GM23248 (cell line): ENCODE measurements around the gene LRP4. TPM values are rescaled to one million over a fixed set of nuclear protein-coding genes. Genes with fewer than 3 reads are reported as not detected.
"Not testable (repeated sequence)": the region's sequence is repeated elsewhere in the genome, so short reads cannot be mapped to it uniquely, and the experiment has no call there.

ENCODE experiments used
- DNase-seq: peaks from one replicate; pipeline ENCODE4 v3.0.0-alpha.2; 2015
- H2AFZ ChIP-seq: fragments of 200-600 bp; sonication (generic); 2 replicates; pipeline ENCODE4 v1.6.1; 2016; ENCODE audit warnings: antibody characterized with exemption
- H3F3A ChIP-seq: fragments of 200-600 bp; sonication (generic); 2 replicates; pipeline ENCODE4 v1.6.1; 2016; ENCODE audit warnings: mild to moderate bottlenecking, antibody characterized with exemption, mixed run types; ENCODE audit not compliant: insufficient read depth
- H3K27ac ChIP-seq: fragments of 200-600 bp; sonication (generic); 2 replicates; pipeline ENCODE4 v1.5.1; 2016; ENCODE audit warnings: mild to moderate bottlenecking
- H3K27me3 ChIP-seq: fragments of 200-600 bp; sonication (generic); replicated peaks from 2 replicates; pipeline ENCODE4 v1.6.1; 2016; ENCODE audit warnings: mild to moderate bottlenecking; ENCODE audit not compliant: insufficient read depth
- H3K36me3 ChIP-seq: fragments of 200-600 bp; sonication (generic); 2 replicates; pipeline ENCODE4 v1.6.1; 2016; ENCODE audit warnings: low read depth, mild to moderate bottlenecking
- H3K4me1 ChIP-seq: fragments of 200-600 bp; sonication (generic); 2 replicates; pipeline ENCODE4 v1.6.1; 2016; ENCODE audit warnings: mild to moderate bottlenecking; ENCODE audit not compliant: insufficient read depth
- H3K4me2 ChIP-seq: fragments of 200-600 bp; sonication (generic); one replicate; pipeline ENCODE4 v1.6.1; 2016; ENCODE audit warnings: mild to moderate bottlenecking; ENCODE audit not compliant: unreplicated experiment
- H3K4me3 ChIP-seq: fragments of 200-600 bp; sonication (generic); 2 replicates; pipeline ENCODE4 v1.5.1; 2016; ENCODE audit warnings: mild to moderate bottlenecking
- H3K79me2 ChIP-seq: fragments of 200-600 bp; sonication (generic); 2 replicates; pipeline ENCODE4 v1.6.1; 2016; ENCODE audit warnings: mild to moderate bottlenecking; ENCODE audit not compliant: insufficient read depth
- H3K9ac ChIP-seq: fragments of 200-600 bp; sonication (generic); 2 replicates; pipeline ENCODE4 v1.6.1; 2016; ENCODE audit warnings: mild to moderate bottlenecking
- H3K9me2 ChIP-seq: fragments of 200-600 bp; sonication (generic); 2 replicates; pipeline ENCODE4 v1.6.1; 2016; ENCODE audit warnings: mixed run types, mild to moderate bottlenecking, moderate library complexity; ENCODE audit not compliant: insufficient read depth
- H3K9me3 ChIP-seq: fragments of 200-600 bp; sonication (generic); one replicate; pipeline ENCODE4 v1.6.1; 2017; ENCODE audit warnings: low read depth
- H4K20me1 ChIP-seq: fragments of 200-600 bp; sonication (generic); 2 replicates; pipeline ENCODE4 v1.6.0; 2016; ENCODE audit not compliant: insufficient read depth
- EZH2 ChIP-seq: fragments of 200-600 bp; sonication (generic); IDR thresholded peaks from 2 replicates; pipeline ENCODE4 v1.6.1; 2018; ENCODE audit warnings: antibody characterized with exemption, mild to moderate bottlenecking; ENCODE audit not compliant: insufficient read depth, poor library complexity, severe bottlenecking
- EZH2phosphoT487 ChIP-seq: fragments of 200-600 bp; sonication (generic); IDR thresholded peaks from 2 replicates; pipeline ENCODE4 v1.6.1; 2018; ENCODE audit warnings: antibody characterized with exemption, moderate library complexity, mild to moderate bottlenecking, low read depth; ENCODE audit not compliant: insufficient read depth
- whole genome bisulfite sequencing, 2 experiments: methylation state at CpG; one replicate each; pipeline ENCODE4 v1.1.6; 2015 to 2017; ENCODE audit warnings: low lambda C conversion rate in 2 of 2, low coverage in 1 of 2; ENCODE audit errors: missing lambda C conversion rate in 2 of 2; 5-methylcytosine and 5-hydroxymethylcytosine counted together
- in situ Hi-C: fragments of 300-500 bp; cut with MboI; formaldehyde crosslinking; loops from 2 replicates; pipeline ENCODE4 v1.15.0; 2020
- polyA plus RNA-seq: library from polyadenylated mRNA; unstranded; fragments of >200 nt; fragmentation: Nextera tagmentation; extraction: Ambion mirVana; gene quantifications from 2 replicates; pipeline ENCODE4 v1.2.1, GENCODE V29; 2016
- total RNA-seq: library from RNA; depleted of rRNA; stranded (reverse); fragments of >200 nt; shearing (Covaris generic); gene quantifications from 2 replicates; pipeline ENCODE4 v1.2.3, GENCODE V29; 2014

LRP4 gene
- total and polyA plus RNA-seq, 2 experiments from 2014 or later: 1.4 to 2.9 TPM

DNA sequence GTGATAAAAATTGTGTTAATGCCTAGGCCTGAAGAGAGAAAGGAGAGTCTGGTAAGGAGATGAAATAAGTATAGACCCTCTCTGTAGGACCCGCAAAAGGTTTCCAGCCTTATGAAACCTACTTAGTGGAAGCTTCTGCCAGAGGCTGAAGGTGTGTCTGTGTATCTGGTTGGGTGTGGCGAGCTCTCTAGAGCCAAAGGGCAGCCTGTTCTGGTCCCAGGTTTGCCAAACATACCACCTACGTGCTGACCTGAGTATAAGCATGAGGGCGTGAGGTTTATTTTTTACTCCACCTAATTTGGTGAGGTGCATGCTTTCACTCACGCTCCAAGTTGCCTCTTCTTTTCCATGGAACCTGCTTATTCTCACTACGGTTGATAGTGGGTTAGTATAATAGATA is 23.8 kb upstream of the LRP4 start:
- H3K4me2 ChIP-seq: no peak overlapping the region
- no peaks in the 10 kb centered on the region for H3K9me2 ChIP-seq
- no peaks in the 10 kb centered on the region for H3K27me3 ChIP-seq
- in situ Hi-C loops: no loop called here
- no peak overlapping the region for H2AFZ ChIP-seq
- no peaks in the 10 kb centered on the region for H3K36me3 ChIP-seq
- peaks cover 30% of the 10 kb centered on the region for H3K79me2 ChIP-seq
- no peaks in the 10 kb centered on the region for H4K20me1 ChIP-seq
- no peaks in the 10 kb centered on the region; the same call in 1 of the 2 replicates for H3K4me1 ChIP-seq
- H3K9me3 ChIP-seq: no peaks in the 10 kb centered on the region
- TF ChIP-seq EZH2phosphoT487 (no peak), EZH2 (no peak)
- H3F3A ChIP-seq: peaks cover 6% of the 10 kb centered on the region; the same call in 1 of the 2 replicates
- DNase-seq: no peak
- WGBS, 2 experiments: 89 to 92% methylated on average over 6 of the region's 6 CpGs
- H3K27ac ChIP-seq: no peak overlapping the region
- H3K4me3 ChIP-seq: no peak overlapping the region
- H3K9ac ChIP-seq: no peak overlapping the region

DNA sequence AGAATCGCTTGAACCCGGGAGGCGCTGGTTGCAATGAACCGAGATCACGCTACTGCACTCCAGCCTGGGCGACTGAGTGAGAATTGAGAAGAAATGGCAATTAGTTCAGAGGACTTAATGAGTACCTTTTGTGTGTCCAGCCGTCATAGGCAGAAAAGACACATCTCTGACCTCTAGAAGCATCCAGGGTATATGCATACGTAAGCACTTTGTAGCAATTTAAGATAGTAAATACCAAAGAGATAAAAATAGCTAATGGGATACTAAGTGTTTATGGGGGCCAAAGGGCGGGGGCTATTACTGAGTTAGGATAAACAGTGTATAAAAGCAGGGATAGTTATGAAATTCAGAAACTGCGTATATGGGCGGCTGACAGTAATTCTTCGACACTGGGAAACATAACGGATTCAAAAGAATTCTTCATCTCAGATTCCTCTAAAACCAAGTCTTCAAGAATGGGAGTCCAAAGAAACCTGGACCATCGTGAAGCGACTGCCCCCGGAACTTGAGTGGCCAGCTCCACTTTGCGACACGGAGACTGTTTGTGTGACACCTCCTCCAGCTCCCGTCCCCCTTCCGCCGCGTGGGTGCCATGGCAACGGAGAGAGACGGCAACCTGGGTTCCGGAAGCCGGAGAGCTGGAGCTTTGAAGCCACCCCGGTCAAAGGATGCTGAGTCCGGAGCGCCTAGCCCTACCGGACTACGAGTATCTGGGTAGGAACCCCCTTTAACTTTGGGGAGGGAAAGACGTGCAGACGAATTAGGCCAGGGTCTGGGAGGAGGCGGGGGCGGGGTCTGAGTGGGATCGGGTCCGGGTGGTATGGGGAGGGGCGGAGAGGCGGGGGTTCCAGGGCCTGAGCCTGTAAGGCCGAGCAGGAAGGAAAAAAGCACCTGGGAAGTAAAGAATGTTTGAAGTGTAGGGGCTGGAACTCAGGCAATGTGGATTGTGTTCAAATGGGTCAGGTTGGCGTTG is 18.1 kb upstream of the LRP4 start, which contains the start of gene CSTPP1:
Gene CSTPP1 (plus strand): TSS at position 624 of the 973 bp plus-strand sequence. CDS start 45 bp downstream, at position 669.
- Histone ChIP-seq H3K4me3 (peak within 1 kb of the TSS; percentile 81), H3K4me1 (peaks cover 4% of the 10 kb centered on the region), H3K36me3 (no peaks in the 10 kb centered on the region), H3K27ac (peak within 1 kb of the TSS; percentile 37), H3K9ac (peak within 1 kb of the TSS; percentile 83), H3F3A (no peaks in the 10 kb centered on the region), H3K79me2 (peaks cover 21% of the 10 kb centered on the region), H3K9me3 (no peaks in the 10 kb centered on the region), H3K4me2 (peak within 1 kb of the TSS; percentile 75), H3K27me3 (no peaks in the 10 kb centered on the region), H3K9me2 (no peaks in the 10 kb centered on the region), H4K20me1 (no peaks in the 10 kb centered on the region), H2AFZ (peak within 1 kb of the TSS; percentile 99)
- WGBS, 2 experiments: 23 to 24% methylated on average over 39 to 41 of the region's 41 CpGs
- in situ Hi-C loops: no loop called here
- peak; percentile 97 for DNase-seq
- no peak for TF ChIP-seq EZH2
- no peak for TF ChIP-seq EZH2phosphoT487

DNA sequence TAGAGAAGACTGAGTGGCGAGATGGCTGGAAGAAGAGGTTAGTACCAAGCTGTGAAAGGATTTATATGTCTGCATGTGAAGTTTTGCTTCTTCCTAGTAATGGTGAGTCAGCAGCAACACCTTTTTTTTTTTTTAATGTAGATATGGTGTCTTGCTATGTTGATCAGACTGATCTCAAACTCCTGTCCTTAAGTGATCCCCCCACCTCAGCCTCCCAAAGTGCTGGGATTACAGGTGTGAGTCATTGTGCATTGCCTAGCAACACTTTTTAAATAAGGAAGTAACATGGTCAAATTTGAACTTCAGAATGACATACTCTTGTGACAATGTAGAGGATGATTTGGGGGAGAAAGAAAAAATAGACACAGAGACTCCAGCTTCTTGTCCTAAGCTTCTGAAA is 11.7 kb upstream of the LRP4 start:
- Histone ChIP-seq H3K27ac (peak overlapping the region; percentile 50), H4K20me1 (no peaks in the 10 kb centered on the region), H3K79me2 (no peaks in the 10 kb centered on the region), H3K4me3 (no peak overlapping the region), H3K36me3 (no peaks in the 10 kb centered on the region), H3K4me2 (no peak overlapping the region), H3F3A (no peaks in the 10 kb centered on the region), H3K4me1 (peaks cover 10% of the 10 kb centered on the region), H2AFZ (peak overlapping the region; percentile 46), H3K27me3 (no peaks in the 10 kb centered on the region), H3K9me3 (no peaks in the 10 kb centered on the region), H3K9ac (peak overlapping the region; percentile 65), H3K9me2 (no peaks in the 10 kb centered on the region)
- DNase-seq: peak; percentile 73
- in situ Hi-C loops: no loop called here
- WGBS, 2 experiments: 91 to 100% methylated on average over 1 of the region's 1 CpG
- TF ChIP-seq EZH2phosphoT487: no peak
- TF ChIP-seq EZH2: no peak

DNA sequence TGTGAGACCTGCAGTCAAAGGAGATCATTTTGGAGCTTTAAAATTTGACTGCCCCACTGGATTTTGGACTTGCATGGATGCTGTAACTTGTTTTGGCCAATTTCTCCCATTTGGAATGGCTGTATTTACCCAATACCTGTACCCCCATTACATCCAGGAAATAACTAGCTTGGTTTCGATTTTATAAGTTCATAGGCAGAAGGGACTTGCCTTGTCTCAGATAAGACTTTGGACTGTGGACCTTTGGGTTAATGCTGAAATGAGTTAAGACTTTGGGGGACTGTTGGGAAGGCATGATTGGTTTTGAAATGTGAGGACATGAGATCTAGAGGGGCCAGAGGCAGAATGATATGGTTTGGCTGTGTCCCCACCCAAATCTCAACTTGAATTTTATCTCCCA is 10.4 kb upstream of the LRP4 start:
- DNase-seq, H3K27ac ChIP-seq, H4K20me1 ChIP-seq, H3K36me3 ChIP-seq, in situ Hi-C loops, H3K4me3 ChIP-seq, H3K4me2 ChIP-seq, H3K27me3 ChIP-seq, H3K9me2 ChIP-seq, H3K4me1 ChIP-seq, H3K9ac ChIP-seq, H2AFZ ChIP-seq, H3K9me3 ChIP-seq, H3F3A ChIP-seq, H3K79me2 ChIP-seq: not testable (repeated sequence)
- 43 to 50% methylated on average over 1 of the region's 1 CpG for WGBS, 2 experiments

DNA sequence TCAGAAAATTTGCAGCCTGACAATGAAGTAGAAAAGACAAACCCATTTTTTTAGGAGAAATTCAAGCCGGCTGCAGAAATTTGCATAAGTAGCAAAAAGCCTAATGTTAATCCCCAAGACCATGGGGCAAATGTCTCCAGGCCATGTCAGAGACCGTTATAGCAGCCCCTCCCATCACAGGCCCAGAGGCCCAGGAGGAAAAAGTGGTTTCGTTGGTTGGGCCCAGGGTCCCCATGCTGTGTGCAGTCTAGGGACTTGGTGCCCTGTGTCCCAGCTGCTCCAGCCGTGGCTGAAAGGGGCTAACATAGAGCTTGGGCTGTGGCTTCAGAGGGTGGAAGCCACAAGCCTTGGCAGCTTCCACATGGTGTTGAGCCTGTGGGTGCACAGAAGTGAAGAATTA is 9.6 kb upstream of the LRP4 start:
- H3K36me3 ChIP-seq, in situ Hi-C loops, H3K4me1 ChIP-seq, H3K27ac ChIP-seq, H3F3A ChIP-seq, H4K20me1 ChIP-seq, H3K4me3 ChIP-seq, H3K9me2 ChIP-seq, DNase-seq, H3K9ac ChIP-seq, H3K27me3 ChIP-seq, H3K79me2 ChIP-seq, H3K4me2 ChIP-seq, H2AFZ ChIP-seq, H3K9me3 ChIP-seq: not testable (repeated sequence)
- 59 to 77% methylated on average over 4 of the region's 4 CpGs for WGBS, 2 experiments
